Uterus (tissue), 2 donors: ENCODE measurements around the gene ZNRF2.

Experiments
- POLR2A ChIP-seq, 2 donors: fragments of 450-650 bp; IDR thresholded peaks; one replicate each; pipeline ENCODE4 v1.6.1; 2016; ENCODE audit warnings: antibody characterized with exemption in 2 of 2, mild to moderate bottlenecking in 1 of 2, moderate library complexity in 1 of 2
- TF ChIP-seq, protein P1 (sequence below), 4 experiments: fragments of 200-600 bp in 2 of 4; fragments of 450-650 bp in 2 of 4; sonication (generic) in 2 of 4; IDR thresholded peaks; one replicate each; pipeline ENCODE4 v1.5.1; 2016 to 2019; ENCODE audit warnings: antibody characterized with exemption in 4 of 4, mild to moderate bottlenecking in 2 of 4, moderate library complexity in 1 of 4

DNA sequence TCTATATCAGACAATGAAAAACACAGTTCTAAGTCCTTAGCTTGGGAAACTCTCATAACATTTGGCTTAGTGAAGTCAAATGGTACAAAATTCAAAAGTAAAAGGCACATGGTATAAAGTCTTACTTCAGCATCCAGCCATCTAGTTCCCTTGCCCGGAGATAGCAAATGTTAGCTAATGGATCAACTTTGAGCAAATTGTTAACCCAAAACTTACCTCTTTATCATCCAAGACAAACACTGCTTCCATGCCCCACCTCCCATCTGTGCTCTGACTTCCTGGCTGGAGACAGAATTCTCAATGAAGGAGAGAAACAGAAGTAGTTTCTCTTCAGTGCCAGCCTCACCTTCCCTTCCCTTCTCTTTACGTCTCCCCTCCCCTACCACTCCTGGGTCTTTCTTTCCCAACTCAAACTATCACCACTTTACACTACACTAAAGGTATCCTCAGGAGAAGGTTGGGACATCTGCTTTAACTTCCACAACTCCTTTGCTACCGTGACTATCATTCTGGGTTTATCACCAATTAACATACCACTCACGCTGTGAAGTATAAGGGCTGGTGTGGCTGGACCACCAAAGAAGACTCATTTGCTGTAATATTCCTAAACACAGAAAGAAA lies 21.2 kb upstream of the ZNRF2 start:
- TF ChIP-seq, protein P1, sequence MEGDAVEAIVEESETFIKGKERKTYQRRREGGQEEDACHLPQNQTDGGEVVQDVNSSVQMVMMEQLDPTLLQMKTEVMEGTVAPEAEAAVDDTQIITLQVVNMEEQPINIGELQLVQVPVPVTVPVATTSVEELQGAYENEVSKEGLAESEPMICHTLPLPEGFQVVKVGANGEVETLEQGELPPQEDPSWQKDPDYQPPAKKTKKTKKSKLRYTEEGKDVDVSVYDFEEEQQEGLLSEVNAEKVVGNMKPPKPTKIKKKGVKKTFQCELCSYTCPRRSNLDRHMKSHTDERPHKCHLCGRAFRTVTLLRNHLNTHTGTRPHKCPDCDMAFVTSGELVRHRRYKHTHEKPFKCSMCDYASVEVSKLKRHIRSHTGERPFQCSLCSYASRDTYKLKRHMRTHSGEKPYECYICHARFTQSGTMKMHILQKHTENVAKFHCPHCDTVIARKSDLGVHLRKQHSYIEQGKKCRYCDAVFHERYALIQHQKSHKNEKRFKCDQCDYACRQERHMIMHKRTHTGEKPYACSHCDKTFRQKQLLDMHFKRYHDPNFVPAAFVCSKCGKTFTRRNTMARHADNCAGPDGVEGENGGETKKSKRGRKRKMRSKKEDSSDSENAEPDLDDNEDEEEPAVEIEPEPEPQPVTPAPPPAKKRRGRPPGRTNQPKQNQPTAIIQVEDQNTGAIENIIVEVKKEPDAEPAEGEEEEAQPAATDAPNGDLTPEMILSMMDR (IDR thresholded peaks at IDR 0.05): no peak
- no peak for TF ChIP-seq POLR2A (IDR thresholded peaks at IDR 0.05)
